Loucy (cell line): ENCODE data around the gene FKBP1A.

Experiments used
- CTCF ChIP-seq: fragments of 200-600 bp; sonication (generic); conservative IDR thresholded peaks from 2 replicates; pipeline ENCODE4 v1.5.1; 2014; ENCODE audit warnings: mild to moderate bottlenecking, antibody characterized with exemption, low read length
- EZH2phosphoT487 ChIP-seq: fragments of 200-600 bp; IDR thresholded peaks from 2 replicates; pipeline ENCODE4 v1.6.1; 2018; ENCODE audit warnings: antibody characterized with exemption, mild to moderate bottlenecking, moderate library complexity, borderline replicate concordance

- no peak for TF ChIP-seq CTCF
- TF ChIP-seq EZH2phosphoT487 = no peak
These were observed 2.1 kb downstream of the FKBP1A start for GRCh38 chr20:1390581-1391403.
